HG02884 (cell line): ENCODE measurements around the gene MYO7A.

Experiments
- ATAC-seq: cut with Tn5 transposase; IDR thresholded peaks from one replicate; pipeline ENCODE4 v1.9.1; 2021; ENCODE audit warnings: mild to moderate bottlenecking, moderate library complexity; ENCODE audit not compliant: unreplicated experiment

Gene MYO7A

DNA sequence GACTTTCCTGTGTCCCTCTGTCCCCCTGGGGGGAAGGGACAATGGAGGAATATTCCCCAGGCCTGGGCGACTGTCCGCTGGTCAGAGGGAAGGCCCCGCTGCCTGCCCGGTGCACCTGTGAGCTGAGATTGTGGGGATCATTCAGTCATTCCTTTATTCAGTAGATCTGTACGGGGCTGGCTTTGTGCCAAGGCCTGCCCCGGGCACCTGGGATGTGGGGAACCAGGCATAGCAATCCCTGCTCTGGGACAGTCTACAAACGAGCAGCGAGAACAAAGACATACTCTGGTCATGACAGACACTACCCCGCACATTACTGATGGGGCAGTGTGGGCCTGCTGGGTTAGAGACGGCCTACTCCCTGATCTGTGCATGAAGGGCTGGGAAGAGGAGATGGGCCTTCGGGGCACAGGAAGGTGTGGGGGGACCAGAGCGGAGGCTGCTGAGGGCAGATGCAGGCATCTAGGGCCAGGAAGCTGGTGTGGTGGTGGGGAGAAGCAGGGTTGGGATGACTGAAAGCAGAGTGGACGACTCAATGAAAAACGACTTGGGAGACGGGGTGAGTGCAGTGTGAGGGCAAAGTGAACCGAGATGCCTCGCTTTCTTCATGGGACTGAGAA is 1.8 kb upstream of the MYO7A start:
- ATAC-seq = no peak

GRCh38 chr11:77126861-77127234 is 1.2 kb upstream of the MYO7A start:
- ATAC-seq = no peak

DNA sequence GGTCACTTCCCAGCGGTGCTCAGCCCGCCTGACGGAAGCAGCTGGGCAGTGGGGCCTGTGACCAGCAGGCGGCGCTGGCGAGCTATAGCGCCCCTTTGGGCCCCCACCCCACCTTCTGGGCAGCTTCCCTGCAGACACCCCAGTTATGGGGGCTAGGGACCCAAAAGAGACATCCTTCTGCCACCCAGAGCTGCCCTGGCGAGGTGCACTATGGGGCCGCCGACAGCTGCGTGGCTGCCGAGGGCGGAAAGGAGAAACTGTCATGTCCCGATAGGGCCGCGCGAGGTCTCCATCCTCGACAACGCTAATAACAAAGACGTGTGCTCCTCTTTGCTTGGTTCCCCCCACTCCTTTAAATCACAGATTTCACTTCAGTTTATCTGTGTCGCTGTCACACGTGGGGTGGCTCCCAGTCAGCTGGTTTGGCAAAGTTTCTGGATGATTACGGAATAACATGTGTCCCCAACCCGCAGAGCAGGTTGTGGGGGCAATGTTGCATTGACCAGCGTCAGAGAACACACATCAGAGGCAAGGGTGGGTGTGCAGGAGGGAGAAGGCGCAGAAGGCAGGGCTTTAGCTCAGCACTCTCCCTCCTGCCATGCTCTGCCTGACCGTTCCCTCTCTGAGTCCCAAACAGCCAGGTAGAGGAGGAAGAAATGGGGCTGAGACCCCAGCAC is 673 bp upstream of the MYO7A start:
- ATAC-seq = no peak

- no peak for ATAC-seq
These were observed 1.2 kb downstream of the MYO7A start for GRCh38 chr11:77129069-77129841.

- ATAC-seq = no peak
These were observed 2.1 kb downstream of the MYO7A start for GRCh38 chr11:77129842-77130756.

DNA sequence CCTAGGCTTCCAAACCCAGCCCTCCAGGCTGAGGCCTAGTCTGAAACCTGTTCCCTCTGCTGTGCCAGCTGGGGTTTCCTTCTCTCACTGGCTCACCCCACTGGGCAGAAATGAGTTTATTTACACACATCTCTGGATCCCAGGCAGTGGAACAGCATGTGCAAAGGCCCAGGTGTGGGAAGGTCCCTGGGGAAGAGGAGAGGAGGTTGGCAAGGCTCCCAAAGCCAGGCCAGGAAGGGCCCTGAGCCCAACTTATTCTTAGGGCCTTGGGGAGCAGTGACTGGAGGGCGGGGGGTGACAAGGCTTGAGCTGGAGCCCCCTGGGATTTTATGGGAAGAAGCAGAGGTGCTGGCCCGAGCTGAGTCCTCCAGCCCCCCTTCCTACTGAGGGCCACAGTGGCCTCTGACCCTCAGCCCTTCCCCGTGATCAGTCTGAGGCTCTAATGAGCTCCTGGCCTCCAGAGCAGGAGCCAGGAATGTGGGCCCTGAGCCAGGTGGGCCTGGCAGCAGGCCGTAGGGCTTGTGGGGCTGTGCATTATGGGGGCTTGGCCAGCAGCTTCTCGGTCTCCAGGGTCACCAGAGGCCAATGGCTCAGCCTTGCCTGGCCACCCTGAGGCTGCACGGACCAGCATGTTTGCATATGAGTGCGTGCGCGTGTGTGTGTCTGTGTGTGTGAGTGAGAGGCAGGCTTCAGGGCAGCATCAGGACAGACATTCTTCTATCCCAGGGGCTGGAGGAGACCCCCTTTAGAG is 2.9 kb downstream of the MYO7A start:
- ATAC-seq = no peak

- no peak for ATAC-seq
These were observed 3.5 kb downstream of the MYO7A start for GRCh38 chr11:77131560-77131959.

- no peak for ATAC-seq
These were observed 7.0 kb downstream of the MYO7A start for GRCh38 chr11:77135069-77135468.

DNA sequence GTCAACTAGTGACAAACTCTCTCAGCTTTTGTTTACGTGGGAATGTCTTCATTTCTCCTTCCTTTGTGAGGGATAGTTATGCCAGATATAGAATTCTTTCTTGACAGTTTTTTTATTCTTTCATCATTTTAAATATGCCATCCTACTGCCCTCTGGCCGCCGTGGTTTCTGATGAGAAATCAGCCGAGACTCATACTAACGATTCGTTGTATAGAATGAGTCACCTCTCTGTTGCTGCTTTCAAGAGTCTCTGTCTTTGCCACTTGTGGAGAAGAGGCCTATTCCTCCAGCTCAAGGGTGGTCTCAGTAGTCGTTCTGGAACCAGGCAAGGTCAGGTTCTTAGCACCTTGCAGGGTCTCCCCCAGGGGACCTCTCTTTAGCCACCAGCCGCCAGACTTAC is 8.0 kb downstream of the MYO7A start:
- no peak for ATAC-seq

GRCh38 chr11:77136784-77137420 is 8.9 kb downstream of the MYO7A start:
- no peak for ATAC-seq

- no peak for ATAC-seq
These were observed 9.4 kb downstream of the MYO7A start for GRCh38 chr11:77137421-77137820.

DNA sequence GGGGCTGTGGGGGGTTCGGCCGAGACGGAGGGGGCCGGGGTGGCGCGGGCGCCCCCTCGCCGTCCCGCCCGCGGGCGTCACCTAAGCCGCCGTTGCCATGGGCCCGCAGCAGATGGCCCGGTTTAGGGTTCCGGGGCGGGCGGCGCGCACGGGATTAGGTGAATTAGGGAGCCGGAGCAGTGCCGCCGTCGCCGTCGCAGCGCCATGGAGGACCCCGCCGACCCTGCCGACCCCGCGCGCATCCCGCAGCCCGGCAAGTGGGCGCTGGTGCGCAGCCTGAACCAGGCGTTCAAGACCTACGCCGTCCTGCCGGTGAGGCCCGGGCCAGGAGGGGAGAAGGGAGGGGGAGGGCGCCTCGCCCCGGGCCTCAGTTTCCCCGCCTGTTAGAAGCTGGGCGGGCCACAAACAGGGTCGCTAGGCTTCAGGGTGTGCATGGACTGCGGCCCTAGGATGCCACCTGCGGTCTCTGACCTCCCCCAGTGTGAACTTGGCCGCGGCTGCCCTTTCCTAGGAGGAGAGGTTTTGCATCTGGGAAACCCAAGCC is 10.1 kb downstream of the MYO7A start:
- no peak for ATAC-seq

GRCh38 chr11:77139201-77139600 is 11.2 kb downstream of the MYO7A start:
- no peak for ATAC-seq

DNA sequence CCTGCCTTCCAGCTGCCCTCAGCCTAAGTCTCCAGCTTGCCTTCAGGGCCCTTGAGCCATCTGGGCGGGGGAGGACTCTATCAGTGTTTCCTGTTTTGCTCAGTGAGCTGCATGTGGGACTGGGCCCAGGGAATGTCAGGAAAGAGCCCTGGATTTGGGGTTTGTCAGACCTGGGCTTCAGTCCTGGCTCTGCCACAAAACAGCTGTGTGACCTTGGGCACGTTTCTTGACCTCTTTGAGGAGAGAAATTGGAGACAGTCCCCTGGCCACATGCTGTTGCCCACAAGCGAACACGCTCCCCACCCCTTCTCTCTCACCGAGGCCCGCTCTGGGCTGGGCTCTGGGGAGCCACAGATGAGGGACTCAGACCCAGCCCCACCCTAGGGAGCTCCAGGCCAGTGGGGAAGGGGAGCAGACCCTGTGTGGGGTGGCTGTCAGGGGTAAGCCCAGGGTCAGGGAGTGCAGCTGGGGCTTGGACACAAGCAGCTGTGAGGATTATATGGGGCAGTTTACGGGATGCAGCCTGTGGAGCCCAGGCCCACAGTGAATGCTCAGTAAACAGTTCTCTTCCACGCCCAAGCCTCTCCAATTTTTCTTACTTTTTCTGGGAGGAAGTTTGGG is 12.3 kb downstream of the MYO7A start:
- no peak for ATAC-seq

DNA sequence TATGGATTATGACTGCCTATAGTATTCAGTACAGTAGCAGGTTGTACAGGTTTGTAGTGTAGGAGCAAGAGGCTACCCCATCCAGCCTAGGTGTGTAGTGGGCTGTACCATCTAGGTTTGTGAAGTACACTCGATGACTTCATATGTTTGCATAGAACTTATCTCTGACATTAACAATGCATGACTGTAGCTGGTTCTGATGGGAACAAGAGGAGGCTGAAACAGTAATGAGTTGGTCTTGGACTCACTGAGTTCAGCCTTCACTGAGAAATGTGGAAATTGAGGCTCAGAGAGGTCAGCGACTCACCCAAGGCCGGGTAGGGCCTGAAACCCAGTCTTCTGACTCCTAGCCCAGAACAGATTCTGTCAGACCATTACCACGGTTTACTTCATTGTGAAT is 13.0 kb downstream of the MYO7A start:
- ATAC-seq = no peak

DNA sequence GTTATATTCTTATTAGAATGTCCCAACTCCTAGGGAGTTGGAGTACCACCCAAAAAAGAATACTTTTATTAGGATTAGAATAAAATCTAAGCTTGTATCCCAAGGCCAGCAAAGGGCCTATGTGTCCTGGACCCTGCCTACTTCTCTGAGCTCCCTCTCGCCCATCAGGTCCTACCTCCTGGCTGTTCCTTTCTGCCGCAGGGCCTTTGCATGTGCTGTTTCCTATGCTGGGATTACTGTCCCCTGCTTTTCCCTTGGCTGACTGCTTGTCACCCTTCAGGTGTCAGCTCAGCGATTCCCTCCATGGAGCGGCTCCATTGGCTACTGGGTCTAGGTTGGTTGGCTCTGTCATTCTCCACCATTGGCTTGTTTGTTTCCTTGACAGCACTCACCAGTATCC is 13.4 kb downstream of the MYO7A start:
- ATAC-seq = no peak

GRCh38 chr11:77142091-77142975 is 14.3 kb downstream of the MYO7A start:
- ATAC-seq = no peak

DNA sequence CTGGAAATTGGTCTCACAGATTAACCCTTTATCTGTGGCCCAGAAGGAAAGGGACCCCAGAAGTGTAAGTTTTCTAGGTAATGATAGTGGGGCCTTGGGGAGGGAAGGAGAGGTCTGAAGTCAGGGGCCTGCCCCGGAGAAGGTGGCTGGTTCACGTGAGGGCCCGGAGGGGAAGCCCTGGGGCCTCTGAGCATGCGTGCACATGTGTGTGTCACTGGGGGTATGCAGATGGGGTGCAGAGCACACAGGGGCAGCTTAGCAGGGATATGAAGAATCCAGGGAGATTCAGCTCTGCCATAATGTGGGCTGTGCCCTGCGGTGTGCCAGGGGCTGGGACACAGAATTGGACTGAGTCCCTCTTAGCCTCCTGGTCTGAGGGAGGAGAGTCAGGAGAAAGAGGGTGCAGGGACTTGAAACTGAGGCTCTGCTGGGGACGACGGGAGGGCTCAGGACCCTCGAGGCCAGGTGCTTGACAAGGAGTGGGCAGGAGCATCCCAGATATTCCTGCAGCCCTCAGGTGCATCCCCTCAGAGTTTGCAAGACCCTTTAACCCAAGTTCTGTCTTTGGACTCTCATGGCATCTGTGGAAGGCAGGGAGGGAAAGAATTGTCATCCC is 15.5 kb downstream of the MYO7A start:
- ATAC-seq = no peak
